DMS79 (cell line): Measurements from ENCODE around the gene DEPDC7.

Experiments used
- DNase-seq: peaks from one replicate; lab custom pipeline; 2025; lab: John Stamatoyannopoulos, UW

The DEPDC7 gene

DNA sequence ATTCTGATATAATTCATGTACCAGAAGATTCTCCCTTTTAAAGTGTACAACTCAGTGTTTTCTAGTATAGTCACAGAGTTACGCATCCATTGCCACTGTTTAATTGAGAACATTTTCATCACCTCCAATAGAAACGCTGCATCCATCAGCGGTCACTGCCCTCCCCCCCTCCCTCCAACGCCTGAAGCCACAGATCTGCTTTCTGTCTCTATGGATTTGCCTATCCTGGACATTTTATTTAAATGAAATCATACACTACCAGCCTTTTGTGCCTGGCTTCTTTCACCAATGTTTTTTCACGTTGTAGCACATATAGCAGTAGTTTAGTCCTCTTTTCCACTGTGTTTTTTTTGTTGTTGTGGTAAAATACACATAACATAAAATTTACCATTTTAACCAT is 46.5 kb downstream of the DEPDC7 start:
- no peak for DNase-seq

DNA sequence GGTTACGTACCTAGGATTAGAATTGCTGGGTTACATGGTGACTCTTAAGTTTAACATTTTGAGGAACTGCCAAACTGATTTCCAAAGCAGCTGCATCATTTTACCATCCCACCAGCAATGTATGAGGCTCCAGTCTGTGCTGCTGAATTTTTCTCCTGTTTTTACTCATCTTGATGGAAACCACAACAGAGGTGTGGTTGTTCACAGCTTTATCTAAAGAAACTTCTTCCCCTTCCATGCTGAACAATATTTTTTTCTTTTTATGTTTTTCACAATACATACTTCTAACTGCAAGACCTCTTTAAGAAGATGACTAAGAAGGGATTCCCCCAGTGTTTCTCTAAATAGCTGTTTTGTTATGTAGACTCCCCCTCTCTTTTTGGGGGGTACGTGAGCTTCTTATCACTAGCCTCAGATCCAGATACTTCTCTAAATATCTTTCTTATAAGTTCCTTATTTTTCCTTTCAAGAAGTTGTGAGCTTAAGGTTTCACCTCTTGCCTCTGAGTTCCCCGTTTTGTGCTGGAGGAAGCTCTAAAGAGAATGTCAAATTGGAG is 47.7 kb downstream of the DEPDC7 start:
- DNase-seq, result no peak

DNA sequence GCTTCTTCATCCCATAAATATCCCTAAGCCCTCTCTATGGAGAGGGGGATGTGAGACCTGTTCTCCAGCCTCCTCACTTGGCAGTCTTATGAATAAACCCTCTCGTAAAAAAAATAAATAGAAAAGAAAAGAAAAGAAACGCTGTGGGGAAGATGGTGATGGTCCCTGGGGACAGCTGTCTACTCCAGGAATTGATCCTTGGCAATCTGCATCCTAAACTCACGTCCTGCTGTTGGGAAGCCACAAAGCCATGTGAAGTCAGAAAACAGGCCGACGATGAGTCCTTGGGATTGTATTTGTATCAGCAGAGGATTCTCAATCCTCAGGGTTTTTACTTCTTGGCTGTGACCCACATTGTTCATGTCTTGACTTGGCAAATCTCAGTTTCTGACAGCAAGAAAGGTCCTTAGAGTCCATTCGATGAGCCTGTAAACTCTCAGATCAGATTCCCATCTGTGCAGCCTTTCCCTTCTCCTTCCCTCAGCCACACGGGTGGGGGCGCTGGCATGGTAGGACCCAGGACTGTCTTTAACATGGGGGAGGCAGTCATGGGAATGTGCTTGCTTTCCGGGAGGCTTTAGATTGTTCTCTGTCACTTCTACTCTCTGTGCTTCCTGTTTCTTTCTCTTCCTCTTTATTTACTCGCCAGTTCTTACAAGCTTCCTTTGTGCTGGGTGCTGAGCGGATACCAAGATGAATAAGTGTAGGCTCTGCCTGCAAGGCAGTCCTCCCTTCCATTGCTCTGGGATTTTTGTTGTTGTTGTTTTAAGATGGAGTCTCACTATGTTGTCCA is 48.6 kb downstream of the DEPDC7 start:
- DNase-seq, result no peak

DNA sequence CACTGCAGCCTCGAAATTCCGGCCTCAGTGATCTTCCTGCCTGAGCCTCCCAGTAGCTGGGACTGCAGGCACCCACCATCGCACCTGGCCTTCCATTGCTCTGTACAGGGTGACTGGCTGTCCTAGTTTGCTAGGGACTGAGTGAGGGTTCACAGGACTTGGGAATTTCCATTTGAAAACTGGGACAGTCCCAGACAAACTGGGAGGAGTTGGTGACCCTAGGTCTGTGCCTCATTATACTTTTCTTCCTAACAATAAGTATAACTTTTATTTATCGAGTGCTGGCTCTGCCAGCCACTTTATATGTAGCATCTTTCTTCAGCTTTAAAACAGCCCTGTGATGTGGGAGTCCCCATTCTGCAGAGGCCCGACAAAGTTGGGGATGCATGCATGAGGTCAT is 49.2 kb downstream of the DEPDC7 start:
- DNase-seq, result no peak

- no peak for DNase-seq
These were observed 49.9 kb downstream of the DEPDC7 start for GRCh38 chr11:33065445-33066178.

DNA sequence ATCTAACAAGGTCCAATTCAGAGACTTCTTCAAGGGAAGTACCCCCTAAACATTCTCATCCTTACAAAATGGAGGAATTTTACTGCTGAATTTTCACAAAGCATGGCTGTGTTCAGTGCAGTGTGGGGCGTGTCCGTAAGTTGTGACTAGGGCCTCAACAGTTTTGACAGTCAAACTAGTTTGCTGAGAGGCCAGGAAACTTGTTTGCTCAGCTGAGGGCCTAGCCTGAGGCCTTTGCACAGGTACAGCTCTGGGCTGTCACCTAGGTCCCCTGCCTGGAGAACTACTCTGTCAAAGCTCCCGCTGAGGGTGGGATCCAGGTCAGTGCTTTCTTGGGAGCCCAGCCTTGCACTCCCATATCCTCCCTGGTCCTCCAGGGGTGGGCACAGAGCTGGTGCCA is 51.6 kb downstream of the DEPDC7 start:
- no peak for DNase-seq

DNA sequence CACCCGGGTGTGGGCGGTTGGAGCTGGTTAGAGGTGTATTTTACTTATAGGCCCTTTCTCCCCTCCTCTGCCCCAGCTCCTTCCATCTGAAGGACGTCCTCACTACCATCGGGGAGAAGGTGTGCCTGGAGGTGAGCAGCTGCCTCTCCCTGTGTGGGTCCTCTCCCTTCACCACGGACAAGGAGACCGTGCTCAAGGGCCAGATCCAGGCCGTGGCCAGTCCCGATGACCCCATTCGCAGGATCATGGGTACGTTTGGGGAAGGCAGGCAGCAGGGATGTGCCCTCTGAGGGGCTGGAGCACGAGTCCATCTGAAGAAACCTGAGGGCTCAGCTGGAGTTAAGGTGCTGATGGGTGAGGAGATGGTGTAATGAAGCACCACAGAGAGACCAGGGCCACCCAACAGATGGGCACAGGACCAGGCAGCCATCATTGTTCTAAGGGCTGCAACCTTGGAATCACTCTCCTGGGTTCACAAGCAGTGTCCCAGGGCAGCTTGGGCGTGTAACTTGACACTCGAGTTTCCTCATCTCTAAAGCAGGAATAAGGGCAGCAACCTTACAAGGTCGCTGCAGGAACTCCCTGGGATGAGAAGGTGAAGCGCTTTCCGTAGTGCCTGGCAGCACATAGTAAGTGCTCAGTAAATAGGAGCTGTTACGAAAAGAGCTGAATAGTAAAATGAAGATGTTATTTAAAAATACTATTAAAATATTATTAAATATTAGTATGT is 53.1 kb downstream of the DEPDC7 start:
- no peak for DNase-seq

- DNase-seq, result no peak
These were observed 56.8 kb downstream of the DEPDC7 start for GRCh38 chr11:33072465-33072864.
